AG04450 (cell line): ENCODE data around the gene LAMA4. TPM values are rescaled to one million over a fixed set of nuclear protein-coding genes. Genes with fewer than 3 reads are reported as not detected.
"Not testable (repeated sequence)": the region's sequence is repeated elsewhere in the genome, so short reads cannot be mapped to it uniquely, and the experiment has no call there.

Experiments
- CTCF ChIA-PET: fragments of 300-600, 350-600 bp; formaldehyde crosslinking; extraction: SDS; loops from one replicate; lab custom pipeline; 2022; ENCODE audit warnings: antibody characterized with exemption, inconsistent platforms; lab: Charles Lee
- POLR2A ChIA-PET: fragments of 350-600 bp; formaldehyde crosslinking; extraction: SDS; loops from one replicate; lab custom pipeline; 2021; ENCODE audit warnings: antibody characterized with exemption, inconsistent platforms; lab: Yijun Ruan, JAX
- DNase-seq: peaks from one replicate; pipeline ENCODE4 v3.0.0-alpha.2; 2011; ENCODE audit warnings: low read depth, low spot score
- H3K27ac ChIP-seq: one replicate; pipeline ENCODE4 v1.5.1; 2012; ENCODE audit warnings: low read depth, low read length, control low read depth
- H3K27me3 ChIP-seq: one replicate; pipeline ENCODE4 v1.6.0; 2012; ENCODE audit warnings: low read length; ENCODE audit not compliant: control insufficient read depth, insufficient read depth
- H3K4me3 ChIP-seq: 2 replicates; pipeline ENCODE4 v1.5.1; 2011; ENCODE audit warnings: mild to moderate bottlenecking, low read depth, low read length, control low read depth
- H3K9me3 ChIP-seq: 2 replicates; pipeline ENCODE4 v1.5.1; 2012; ENCODE audit warnings: low read length; ENCODE audit not compliant: control insufficient read depth, insufficient read depth
- polyA plus RNA-seq: library from polyadenylated mRNA; depleted of rRNA; stranded (reverse); fragments of >200 nt; gene quantifications from 2 replicates; pipeline ENCODE4 v1.2.3, GENCODE V29; 2011
- TF ChIP-seq, protein P1 (sequence below): IDR thresholded peaks from 2 replicates; pipeline ENCODE4 v1.5.1; 2011; ENCODE audit warnings: low read depth, low read length, control low read depth, inconsistent platforms

LAMA4 gene
- polyA plus RNA-seq, 1 experiment = 246 TPM

DNA sequence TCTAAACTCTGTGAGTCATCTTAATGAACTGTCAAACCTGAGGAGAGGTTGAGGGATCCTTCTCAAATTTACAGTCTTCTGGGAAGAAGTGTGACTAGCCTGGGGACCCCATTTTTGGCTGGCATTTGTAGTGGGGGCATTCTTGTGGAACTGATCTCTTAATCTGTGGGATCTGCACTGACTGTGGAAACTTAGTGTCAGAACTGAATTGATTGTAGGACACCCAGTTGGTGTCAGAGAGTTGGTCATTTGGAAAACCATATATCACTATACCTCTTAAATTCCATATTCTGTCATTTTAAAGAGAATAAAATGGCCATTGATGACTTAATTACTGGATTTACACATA is 48.3 kb downstream of the LAMA4 start:
- Histone ChIP-seq H3K27ac (no peak overlapping the region), H3K4me3 (no peak overlapping the region), H3K9me3 (no peaks in the 10 kb centered on the region), H3K27me3 (no peaks in the 10 kb centered on the region)
- DNase-seq = no peak
- ChIA-PET POLR2A (no interaction called here), CTCF (no interaction called here)
- TF ChIP-seq, protein P1, sequence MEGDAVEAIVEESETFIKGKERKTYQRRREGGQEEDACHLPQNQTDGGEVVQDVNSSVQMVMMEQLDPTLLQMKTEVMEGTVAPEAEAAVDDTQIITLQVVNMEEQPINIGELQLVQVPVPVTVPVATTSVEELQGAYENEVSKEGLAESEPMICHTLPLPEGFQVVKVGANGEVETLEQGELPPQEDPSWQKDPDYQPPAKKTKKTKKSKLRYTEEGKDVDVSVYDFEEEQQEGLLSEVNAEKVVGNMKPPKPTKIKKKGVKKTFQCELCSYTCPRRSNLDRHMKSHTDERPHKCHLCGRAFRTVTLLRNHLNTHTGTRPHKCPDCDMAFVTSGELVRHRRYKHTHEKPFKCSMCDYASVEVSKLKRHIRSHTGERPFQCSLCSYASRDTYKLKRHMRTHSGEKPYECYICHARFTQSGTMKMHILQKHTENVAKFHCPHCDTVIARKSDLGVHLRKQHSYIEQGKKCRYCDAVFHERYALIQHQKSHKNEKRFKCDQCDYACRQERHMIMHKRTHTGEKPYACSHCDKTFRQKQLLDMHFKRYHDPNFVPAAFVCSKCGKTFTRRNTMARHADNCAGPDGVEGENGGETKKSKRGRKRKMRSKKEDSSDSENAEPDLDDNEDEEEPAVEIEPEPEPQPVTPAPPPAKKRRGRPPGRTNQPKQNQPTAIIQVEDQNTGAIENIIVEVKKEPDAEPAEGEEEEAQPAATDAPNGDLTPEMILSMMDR = no peak

DNA sequence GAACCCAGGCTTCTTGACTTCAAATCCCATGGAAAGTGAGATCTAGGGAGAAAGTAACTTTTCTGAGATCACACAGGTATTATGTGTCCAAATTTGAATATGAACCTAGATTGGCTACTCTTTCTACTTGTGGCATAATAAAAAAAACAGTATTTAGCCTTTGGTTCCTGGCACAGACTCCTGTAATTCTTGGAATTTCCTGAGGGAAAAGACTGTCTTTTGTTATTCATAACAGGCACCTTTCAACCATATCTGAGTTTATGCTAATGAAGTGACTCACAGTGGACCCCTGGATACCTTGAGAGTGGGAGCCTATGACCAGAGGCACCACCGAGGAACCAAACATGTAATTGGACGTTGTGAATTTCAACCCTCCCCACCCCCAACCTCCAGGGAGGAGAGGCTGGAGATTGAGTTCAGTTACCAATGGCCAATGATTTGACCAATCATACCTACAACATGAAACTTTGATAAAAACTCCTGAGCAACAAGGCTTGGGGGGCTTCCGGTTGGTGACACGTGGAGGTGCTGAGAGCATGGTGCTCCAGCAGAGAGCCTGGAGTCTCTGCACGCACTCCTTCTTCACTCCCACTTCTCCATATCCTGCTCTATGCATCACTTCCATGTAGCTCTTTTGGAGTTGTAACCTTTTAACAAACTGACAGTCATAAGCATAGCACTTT is 48.8 kb downstream of the LAMA4 start:
- ChIA-PET POLR2A (no interaction called here), CTCF (no interaction called here)
- TF ChIP-seq, protein P1 = no peak
- no peaks in the 10 kb centered on the region for H3K9me3 ChIP-seq
- no peak overlapping the region for H3K4me3 ChIP-seq
- DNase-seq = no peak
- H3K27ac ChIP-seq = no peak overlapping the region
- no peaks in the 10 kb centered on the region for H3K27me3 ChIP-seq

DNA sequence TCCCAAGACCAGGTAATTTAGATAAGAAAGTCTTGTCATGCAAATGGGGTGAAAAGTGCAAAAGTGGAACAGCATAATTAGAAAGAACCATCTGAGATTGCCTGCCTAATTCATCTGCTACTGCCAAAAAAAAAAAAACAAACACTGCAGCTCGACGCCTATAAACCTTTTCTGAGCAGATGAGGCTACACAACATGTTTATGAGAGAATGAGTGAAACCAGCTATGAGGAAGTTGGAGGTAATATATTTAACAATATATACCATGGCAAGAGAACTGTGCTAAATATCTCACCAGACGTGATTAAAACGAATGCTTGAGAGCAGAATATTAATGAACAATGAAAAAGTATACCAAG is 50.0 kb downstream of the LAMA4 start:
- H3K4me3 ChIP-seq = no peak overlapping the region
- ChIA-PET POLR2A (no interaction called here), CTCF (no interaction called here)
- no peak overlapping the region for H3K27ac ChIP-seq
- no peaks in the 10 kb centered on the region for H3K9me3 ChIP-seq
- TF ChIP-seq, protein P1 = no peak
- no peaks in the 10 kb centered on the region for H3K27me3 ChIP-seq
- no peak for DNase-seq

DNA sequence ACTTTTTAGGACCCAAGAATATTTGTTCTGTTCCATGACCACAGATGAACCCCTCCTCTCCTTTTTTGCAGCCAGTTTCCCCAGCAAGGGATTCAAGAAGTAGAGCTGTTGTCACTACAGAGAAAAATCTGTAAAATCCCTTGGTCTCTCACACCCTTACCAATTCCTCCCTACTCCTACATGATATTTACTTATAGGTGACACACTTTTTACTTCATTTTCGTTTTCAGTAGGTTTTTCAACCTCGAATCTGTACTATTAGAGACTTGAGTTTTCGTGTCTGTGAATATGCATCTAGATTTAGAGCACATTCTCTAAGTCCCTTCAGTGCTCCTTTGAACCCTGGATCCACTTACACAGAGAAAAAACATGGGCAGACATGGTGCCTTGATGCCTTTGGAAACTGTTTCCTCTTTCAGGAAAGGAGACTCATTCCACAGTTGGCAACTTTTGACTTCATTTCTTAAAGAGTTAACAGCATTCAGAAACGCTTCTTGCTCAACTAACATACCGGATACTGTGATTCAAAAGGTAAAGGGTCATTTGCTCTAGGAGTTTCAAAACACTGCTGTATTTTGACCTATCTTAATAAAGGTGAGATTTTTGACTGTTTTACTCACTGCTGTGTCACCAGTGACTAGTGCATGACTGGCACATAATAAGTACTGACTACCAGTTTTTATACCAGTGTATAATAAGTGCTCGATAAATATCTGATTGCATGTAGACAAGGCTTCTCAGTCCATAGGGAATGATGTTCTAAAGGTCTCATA is 50.6 kb downstream of the LAMA4 start:
- ChIA-PET CTCF (no interaction called here), POLR2A (no interaction called here)
- TF ChIP-seq, protein P1 = no peak
- Histone ChIP-seq H3K9me3 (no peaks in the 10 kb centered on the region), H3K27ac (peak overlapping the region; percentile 32), H3K4me3 (no peak overlapping the region), H3K27me3 (no peaks in the 10 kb centered on the region)
- DNase-seq = no peak

DNA sequence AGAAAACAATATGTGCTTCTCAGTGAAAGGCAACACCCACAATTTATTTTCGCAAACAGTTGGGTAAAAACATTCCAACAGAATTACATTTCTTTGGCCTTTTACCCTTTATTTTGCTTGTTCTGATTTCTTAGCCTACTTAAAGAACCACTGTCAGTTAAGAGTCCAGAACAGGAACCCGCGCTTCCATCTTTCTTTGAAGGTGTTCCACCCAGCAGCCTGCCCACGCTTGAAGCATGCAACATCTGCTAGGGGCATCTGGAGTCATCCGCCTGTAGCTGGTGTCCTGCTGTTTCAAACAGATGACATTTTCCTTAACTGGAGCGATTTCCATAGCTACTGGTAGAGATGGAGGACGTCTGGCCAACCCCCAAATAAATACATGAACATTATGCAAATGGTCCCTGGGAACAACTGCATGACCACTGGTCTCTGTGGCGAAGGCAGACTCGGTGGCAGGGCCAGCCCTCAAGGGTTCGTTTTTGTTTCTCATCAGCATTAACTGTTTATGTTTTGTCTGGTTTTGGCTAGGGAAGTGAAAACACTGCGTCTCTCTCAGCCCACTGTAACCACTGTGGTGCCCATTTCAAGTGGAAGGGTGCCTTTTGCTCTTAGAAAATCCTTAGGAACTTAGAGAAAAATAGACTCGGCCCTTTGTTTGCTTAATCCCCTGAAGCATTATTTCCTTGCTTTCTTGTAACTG is 51.6 kb downstream of the LAMA4 start:
- Histone ChIP-seq H3K9me3 (no peaks in the 10 kb centered on the region), H3K27ac (peak overlapping the region; percentile 58), H3K27me3 (no peaks in the 10 kb centered on the region), H3K4me3 (no peak overlapping the region)
- DNase-seq = no peak
- POLR2A ChIA-PET = no interaction called here
- TF ChIP-seq, protein P1 = no peak
- CTCF ChIA-PET = interaction anchor here (1.0 to 1.4 kb wide), 2 partner anchors 23 to 108 kb away, joined by 3 to 4 read pairs; no protein-coding TSS in a partner anchor

DNA sequence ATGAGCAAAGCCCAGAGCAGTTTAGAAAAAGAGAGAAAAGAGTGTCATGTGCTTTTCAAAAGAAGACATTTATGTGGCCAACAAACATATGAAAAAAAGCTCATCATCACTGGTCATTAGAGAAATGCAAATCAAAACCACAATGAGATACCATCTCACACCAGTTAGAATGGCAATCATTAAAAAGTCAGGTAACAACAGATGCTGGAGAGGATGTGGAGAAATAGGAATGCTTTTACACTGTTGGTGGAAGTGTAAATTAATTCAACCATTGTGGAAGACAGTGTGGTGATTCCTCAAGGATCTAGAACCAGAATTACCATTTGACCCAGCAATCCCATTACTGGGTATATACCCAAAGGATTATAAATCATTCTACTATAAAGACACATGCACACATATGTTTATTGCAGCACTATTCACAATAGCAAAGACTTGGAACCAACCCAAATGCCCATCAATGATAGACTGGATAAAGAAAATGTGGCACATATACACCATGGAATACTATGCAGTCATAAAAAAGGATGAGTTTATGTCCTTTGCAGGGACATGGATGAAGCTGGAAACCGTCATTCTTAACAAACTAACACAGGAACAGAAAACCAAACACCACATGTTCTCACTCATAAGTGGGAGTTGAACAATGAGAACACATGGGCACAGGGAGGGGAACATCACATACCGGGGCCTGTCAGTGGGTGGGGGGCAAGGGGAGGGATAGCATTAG is 54.0 kb downstream of the LAMA4 start:
- H3K4me3 ChIP-seq, H3K9me3 ChIP-seq, POLR2A ChIA-PET, H3K27me3 ChIP-seq, H3K27ac ChIP-seq, CTCF ChIA-PET, DNase-seq: not testable (repeated sequence)
